Rectal smooth muscle tissue (tissue), 1 donor: Measurements from ENCODE around the gene LTN1.

Source experiments
- H3K27ac ChIP-seq: one replicate; pipeline ENCODE4 v1.7.0; 2013; ENCODE audit warnings: low read depth, low read length, inconsistent platforms
- H3K27me3 ChIP-seq: one replicate; pipeline ENCODE4 v1.7.0; 2013; ENCODE audit warnings: low read length; ENCODE audit not compliant: control insufficient read depth, insufficient read depth
- H3K36me3 ChIP-seq: one replicate; pipeline ENCODE4 v1.7.0; 2013; ENCODE audit warnings: low read length; ENCODE audit not compliant: control insufficient read depth, insufficient read depth
- H3K4me1 ChIP-seq: one replicate; pipeline ENCODE4 v1.7.0; 2013; ENCODE audit warnings: low read length; ENCODE audit not compliant: control insufficient read depth, insufficient read depth
- H3K4me3 ChIP-seq: one replicate; pipeline ENCODE4 v1.7.0; 2013; ENCODE audit warnings: low read length
- H3K9ac ChIP-seq: one replicate; pipeline ENCODE4 v1.7.0; 2013; ENCODE audit warnings: low read length

The LTN1 gene

DNA sequence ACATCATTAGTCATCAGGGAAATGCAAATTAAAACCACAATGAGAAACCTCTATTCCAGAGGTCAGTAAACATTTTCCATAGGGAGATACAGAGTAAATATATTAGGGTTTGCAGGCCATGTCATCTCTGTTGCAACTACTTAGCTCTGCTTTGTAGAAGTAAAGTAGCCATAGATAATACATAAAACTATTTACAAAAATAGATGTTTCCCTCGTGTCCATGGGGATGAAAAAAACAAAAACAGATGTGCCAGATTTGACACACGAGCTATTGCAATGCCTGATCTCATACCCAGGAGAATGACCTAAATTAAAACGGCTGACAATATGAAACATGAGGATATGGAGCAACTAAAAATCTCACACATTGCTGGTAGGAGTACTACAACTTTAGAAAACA is 17.3 kb downstream of the LTN1 start:
- Histone ChIP-seq H3K4me1 (no peaks in the 10 kb centered on the region), H3K9ac (no peak overlapping the region), H3K4me3 (no peak overlapping the region), H3K27ac (no peak overlapping the region), H3K36me3 (peaks cover 3% of the 10 kb centered on the region), H3K27me3 (no peaks in the 10 kb centered on the region)

DNA sequence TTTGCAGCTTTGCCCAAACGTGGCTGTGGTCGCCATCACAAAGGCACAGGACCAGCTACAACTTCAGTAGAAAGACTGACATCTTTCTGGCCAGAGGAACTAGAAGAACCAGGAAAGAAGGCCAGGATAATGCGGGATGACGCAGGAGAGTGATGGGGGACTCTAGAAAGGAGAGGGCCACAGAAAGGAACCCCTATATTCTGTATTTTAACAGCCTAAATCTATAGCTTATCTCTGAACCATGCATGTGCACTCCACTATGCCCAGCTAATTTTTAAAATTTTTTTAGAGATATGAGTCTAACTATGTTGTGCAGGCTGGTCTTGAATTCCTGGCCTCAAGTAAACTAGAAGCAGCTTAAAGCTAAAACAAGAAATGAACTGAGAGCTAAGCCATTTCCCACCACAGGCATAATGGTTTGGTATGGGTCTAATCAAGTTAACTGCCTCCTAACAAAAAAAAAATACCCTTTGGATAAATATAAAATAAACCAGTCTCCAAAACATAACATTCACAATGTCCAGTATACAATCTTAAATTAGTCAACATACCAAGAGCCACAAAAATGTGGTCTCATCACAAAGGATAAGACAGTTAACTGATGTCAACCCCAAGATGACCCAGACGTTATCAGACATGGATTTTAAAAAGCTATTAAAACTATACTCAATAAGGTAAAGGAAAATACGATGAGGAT is 18.0 kb downstream of the LTN1 start:
- Histone ChIP-seq H3K27ac (no peak overlapping the region), H3K4me3 (no peak overlapping the region), H3K36me3 (no peaks in the 10 kb centered on the region), H3K4me1 (no peaks in the 10 kb centered on the region), H3K9ac (no peak overlapping the region), H3K27me3 (no peaks in the 10 kb centered on the region)

DNA sequence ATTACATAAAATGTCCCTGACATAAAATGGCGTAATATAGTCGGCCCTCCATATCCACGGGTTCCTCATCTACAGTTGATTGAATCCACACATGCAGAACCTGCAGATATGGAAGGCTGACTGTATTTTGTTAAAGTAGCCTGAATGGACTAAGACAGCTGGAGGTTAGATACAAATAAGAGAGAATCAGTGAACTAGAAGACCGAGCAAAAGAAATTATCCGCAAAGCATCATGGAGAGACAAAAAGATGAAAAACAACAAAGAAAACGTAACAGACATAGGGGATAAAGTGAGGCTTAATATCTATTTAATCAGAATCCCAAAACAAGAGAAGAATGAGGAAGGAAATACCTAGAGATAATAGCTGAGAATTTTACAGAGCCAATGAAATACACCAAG is 20.3 kb downstream of the LTN1 start:
- Histone ChIP-seq H3K27me3 (no peaks in the 10 kb centered on the region), H3K36me3 (peaks cover 3% of the 10 kb centered on the region), H3K4me3 (no peak overlapping the region), H3K4me1 (no peaks in the 10 kb centered on the region), H3K27ac (no peak overlapping the region), H3K9ac (no peak overlapping the region)

DNA sequence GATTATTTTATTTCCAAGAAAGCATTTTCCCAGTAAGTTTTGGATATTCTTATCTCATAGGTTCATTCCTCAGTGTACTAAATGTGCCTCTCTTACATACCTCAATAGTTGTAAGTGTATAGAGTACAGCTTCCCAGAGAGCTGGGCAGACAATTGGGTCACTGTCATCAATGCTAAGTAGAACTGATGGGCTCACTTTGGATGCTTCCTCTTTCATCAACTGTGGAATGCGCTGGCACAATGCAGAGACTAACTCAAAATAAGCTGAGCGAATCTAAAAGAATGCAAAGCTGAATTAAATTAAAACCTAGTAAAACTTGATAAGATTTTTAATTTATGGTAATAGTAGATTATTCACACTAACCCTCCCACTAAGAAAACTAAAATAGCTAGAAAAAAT is 21.5 kb downstream of the LTN1 start:
- H3K4me3 ChIP-seq, result no peak overlapping the region
- H3K27me3 ChIP-seq, result no peaks in the 10 kb centered on the region
- H3K4me1 ChIP-seq, result no peaks in the 10 kb centered on the region
- peaks cover 12% of the 10 kb centered on the region for H3K36me3 ChIP-seq
- no peak overlapping the region for H3K27ac ChIP-seq
- H3K9ac ChIP-seq, result no peak overlapping the region

DNA sequence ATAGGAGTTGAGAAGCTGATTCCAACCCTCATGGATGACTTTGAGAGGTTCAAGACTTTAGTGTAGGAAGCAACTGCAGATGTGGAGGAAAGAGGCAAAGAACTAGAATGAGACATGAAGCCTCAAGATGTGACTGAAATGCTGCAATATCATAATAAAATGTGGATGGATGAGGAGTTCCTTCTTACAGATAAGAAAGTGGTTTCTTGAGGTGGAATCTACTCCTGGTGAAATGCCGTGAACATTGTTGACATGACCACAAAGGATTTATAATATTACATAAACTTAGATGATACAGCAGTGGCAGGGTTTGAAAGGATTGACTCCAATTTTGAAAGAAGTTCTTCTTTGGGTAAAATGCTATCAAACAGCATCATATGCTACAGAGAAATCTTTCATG is 28.8 kb downstream of the LTN1 start:
- no peak overlapping the region for H3K27ac ChIP-seq
- no peak overlapping the region for H3K9ac ChIP-seq
- H3K4me3 ChIP-seq, result no peak overlapping the region
- H3K4me1 ChIP-seq, result no peaks in the 10 kb centered on the region
- no peaks in the 10 kb centered on the region for H3K27me3 ChIP-seq
- H3K36me3 ChIP-seq, result peaks cover 20% of the 10 kb centered on the region

DNA sequence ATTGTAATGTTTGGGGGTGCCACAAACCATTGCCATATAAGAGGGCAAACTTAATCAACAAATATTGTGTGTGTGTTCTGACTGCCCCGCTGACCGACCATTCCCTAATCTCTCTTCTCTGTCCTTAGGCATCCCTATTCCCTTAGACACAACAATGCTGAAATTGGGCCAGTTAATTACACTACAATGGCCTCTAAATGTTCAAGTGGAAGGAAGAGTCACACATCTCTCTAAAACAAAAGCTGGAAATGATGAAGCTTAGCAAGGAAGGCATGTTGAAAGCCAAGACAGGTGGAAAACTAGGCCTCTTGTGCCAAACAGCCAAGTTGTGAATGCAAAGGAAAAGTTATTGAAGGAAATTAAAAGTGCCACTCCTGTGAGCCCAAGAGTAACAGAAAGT is 30.2 kb downstream of the LTN1 start:
- no peaks in the 10 kb centered on the region for H3K4me1 ChIP-seq
- peaks cover 22% of the 10 kb centered on the region for H3K36me3 ChIP-seq
- no peak overlapping the region for H3K4me3 ChIP-seq
- H3K27ac ChIP-seq, result no peak overlapping the region
- H3K9ac ChIP-seq, result no peak overlapping the region
- no peaks in the 10 kb centered on the region for H3K27me3 ChIP-seq

DNA sequence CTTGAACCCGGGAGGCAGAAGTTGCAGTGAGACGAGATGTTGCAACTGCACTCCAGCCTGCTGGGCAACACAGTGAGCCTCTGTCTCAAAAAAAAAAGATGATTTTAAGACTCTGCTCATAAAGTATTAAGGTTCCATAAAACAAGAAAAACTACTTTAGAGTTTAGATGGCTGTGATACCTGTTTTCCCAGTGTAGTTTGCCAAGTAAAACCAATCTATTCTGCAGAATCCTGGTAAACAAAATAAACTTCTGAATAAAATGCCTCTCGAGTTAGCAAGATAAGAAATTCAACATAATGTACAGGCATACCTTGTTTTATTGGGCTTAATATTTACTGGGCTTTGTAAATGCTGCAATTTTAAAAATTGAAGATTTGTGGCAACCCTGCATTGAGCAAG is 30.8 kb downstream of the LTN1 start:
- H3K9ac ChIP-seq, result no peak overlapping the region
- H3K27me3 ChIP-seq, result no peaks in the 10 kb centered on the region
- peaks cover 17% of the 10 kb centered on the region for H3K36me3 ChIP-seq
- H3K4me3 ChIP-seq, result no peak overlapping the region
- H3K27ac ChIP-seq, result no peak overlapping the region
- no peaks in the 10 kb centered on the region for H3K4me1 ChIP-seq

DNA sequence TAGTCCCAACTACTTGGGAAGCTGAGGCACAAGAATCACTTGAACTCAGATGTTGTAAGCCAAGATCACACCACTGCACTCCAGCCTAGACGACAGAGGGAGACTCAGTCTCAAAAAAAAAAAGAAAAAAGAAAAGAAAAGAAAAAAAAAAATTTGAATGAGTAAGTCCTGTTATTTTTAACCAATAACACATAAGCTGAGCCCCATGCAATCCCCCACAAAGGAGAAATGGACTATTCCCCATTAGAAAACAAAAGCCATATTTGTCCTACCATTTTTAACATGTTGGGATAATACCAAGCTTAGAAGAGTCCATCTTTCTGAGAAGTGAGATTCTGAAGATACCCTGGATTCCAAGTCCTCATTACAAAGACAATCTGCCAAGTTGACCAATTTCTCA is 32.4 kb downstream of the LTN1 start:
- Histone ChIP-seq H3K4me1 (no peaks in the 10 kb centered on the region), H3K36me3 (peaks cover 13% of the 10 kb centered on the region), H3K9ac (no peak overlapping the region), H3K27me3 (no peaks in the 10 kb centered on the region), H3K27ac (no peak overlapping the region), H3K4me3 (no peak overlapping the region)

DNA sequence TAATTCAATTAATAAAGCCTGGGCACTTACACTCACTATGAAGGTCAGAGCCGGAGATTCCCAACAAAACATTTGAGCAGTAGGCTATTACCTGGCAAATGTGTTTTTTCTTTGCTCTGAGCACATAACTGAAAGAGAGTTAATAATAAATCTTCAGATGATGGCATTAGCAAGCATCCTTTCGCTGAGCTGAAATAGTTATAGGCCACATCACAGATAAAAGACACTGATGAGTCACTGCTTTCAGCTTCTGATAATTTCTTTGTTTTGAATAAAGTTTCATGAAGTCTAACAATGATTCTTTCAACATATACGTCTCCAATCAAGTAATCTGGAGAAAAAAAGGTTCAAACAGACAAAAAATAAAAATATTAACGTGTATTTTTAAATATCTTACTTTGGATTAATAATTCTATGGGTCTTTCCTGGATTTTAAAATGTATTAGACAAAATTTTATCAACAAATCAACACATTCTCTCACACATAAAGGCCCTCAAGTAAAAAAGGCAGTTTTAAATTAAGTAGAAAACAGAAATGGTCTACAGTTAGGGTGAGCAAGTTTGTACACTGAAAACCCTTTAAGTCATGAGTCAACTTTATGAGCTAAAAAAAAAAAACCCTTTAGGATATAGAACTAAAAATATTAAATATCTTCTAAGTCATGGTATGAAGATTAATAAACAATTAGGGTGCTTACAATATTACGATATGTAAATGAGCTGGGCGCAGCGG is 33.1 kb downstream of the LTN1 start:
- no peaks in the 10 kb centered on the region for H3K27me3 ChIP-seq
- H3K9ac ChIP-seq, result no peak overlapping the region
- H3K36me3 ChIP-seq, result peaks cover 13% of the 10 kb centered on the region
- H3K27ac ChIP-seq, result no peak overlapping the region
- no peaks in the 10 kb centered on the region for H3K4me1 ChIP-seq
- H3K4me3 ChIP-seq, result no peak overlapping the region

DNA sequence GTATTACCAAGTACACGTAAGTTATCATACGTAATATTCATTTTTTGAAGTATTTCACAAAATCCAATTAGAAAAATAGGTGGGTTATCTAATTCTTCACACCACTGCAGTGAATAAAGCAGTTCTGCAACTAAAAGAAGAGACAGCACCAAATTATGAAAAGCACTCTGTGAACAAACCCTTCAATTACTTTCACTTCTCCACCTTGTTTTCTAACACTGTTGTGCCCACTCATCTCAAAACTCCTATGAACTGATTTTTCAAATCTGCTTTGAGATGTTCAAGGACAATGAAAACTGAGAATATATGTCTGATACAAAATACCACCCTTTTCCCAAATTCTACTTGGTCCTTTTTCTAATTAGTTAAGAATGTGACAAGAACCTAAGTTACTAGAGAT is 39.4 kb downstream of the LTN1 start:
- Histone ChIP-seq H3K9ac (no peak overlapping the region), H3K4me1 (no peaks in the 10 kb centered on the region), H3K27me3 (no peaks in the 10 kb centered on the region), H3K36me3 (peaks cover 23% of the 10 kb centered on the region), H3K4me3 (no peak overlapping the region), H3K27ac (no peak overlapping the region)

DNA sequence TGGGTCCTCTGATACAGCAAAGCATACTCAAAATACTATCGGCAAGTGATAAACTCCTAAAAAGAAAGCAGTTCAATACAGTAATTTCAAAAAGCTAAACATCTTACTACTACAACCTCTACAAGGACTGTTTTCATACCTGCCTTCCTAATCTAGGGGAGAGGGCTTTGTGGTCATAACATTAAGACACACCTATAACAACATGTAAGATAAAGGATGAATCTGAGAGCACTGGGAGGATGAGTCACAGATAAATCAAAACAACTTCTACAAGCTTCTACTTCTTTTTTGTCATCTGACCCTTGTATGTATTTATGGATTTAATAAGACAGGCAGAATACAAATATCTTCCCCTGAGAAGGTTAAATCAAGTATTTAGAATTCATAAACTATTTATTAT is 40.0 kb downstream of the LTN1 start:
- peaks cover 21% of the 10 kb centered on the region for H3K36me3 ChIP-seq
- H3K27me3 ChIP-seq, result no peaks in the 10 kb centered on the region
- H3K27ac ChIP-seq, result no peak overlapping the region
- no peaks in the 10 kb centered on the region for H3K4me1 ChIP-seq
- H3K4me3 ChIP-seq, result no peak overlapping the region
- no peak overlapping the region for H3K9ac ChIP-seq

DNA sequence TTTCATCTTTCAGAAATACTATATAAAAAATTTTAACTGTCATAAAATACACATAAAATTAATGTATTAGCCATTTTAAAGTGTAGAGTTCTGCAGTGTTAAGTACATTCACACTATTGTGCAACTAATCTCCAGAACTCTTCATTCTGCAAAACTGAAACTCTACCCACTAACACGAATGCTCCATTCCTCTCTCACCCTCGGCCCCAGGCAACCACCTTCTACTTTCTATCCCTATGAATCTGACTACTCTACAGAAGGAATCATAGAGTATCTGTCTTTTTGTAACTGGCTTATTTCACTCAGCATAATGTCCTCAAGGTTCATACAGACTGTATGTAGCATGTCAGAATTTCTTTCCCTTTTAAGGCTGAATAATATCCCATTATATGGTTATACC is 43.4 kb downstream of the LTN1 start:
- Histone ChIP-seq H3K9ac (no peak overlapping the region), H3K27ac (no peak overlapping the region), H3K4me1 (no peaks in the 10 kb centered on the region), H3K4me3 (no peak overlapping the region), H3K27me3 (no peaks in the 10 kb centered on the region), H3K36me3 (peaks cover 25% of the 10 kb centered on the region)

DNA sequence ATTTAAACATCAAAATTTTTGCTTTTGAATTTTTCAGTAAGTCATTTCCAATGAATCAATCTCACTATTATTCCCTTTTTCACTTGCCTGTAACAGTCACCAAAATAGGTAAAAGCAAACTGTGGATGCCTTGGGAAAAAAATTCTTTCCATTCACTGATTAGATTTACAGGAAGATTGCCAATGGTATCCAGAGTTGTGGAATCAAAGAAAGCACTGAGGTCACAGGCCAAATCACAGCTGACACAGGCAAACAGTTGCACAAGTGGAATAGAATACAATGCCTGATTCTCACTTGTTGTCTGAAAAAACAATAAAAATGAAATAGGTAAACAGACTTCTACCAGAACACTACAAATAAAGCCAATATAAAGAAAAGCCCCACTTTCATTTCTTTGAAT is 48.4 kb downstream of the LTN1 start:
- Histone ChIP-seq H3K4me1 (peaks cover 2% of the 10 kb centered on the region), H3K36me3 (peaks cover 12% of the 10 kb centered on the region), H3K27me3 (no peaks in the 10 kb centered on the region), H3K9ac (no peak overlapping the region), H3K27ac (no peak overlapping the region), H3K4me3 (no peak overlapping the region)
